ENCODE results near the gene IGSF9. TPM values are rescaled to one million over a fixed set of nuclear protein-coding genes. Genes with fewer than 3 reads are reported as not detected.

The IGSF9 gene
- total RNA-seq, 2 experiments from 2014 or later = 0.07 TPM; not detected in 1

GRCh38 chr1:159918352-159919200, 26.8 kb downstream of the IGSF9 start:
- TF ChIP-seq CTCF (IDR thresholded peaks at IDR 0.05) = no peak
- H3K4me3 Mint-ChIP-seq = no peak overlapping the region
- DNase-seq (no peak), ATAC-seq (no peak)
- H3K27ac Mint-ChIP-seq = peak overlapping the region; percentile 62
- intact Hi-C loops (cut with micrococcal nuclease) = no loop called here
- H3K36me3 Mint-ChIP-seq (ENCODE audit: low read depth) = peaks cover 64% of the 10 kb centered on the region
- H3K9me3 Mint-ChIP-seq = no peaks in the 10 kb centered on the region
- peaks cover 70% of the 10 kb centered on the region for H3K4me1 Mint-ChIP-seq (ENCODE audit: low read depth)
- CTCF ChIA-PET = interaction anchor here (0.6 to 2.3 kb wide), 2 partner anchors 89 to 427 kb away, joined by 3 to 11 read pairs; no protein-coding TSS in a partner anchor
- no peaks in the 10 kb centered on the region for H3K27me3 Mint-ChIP-seq
- POLR2A ChIA-PET = no interaction called here

DNA sequence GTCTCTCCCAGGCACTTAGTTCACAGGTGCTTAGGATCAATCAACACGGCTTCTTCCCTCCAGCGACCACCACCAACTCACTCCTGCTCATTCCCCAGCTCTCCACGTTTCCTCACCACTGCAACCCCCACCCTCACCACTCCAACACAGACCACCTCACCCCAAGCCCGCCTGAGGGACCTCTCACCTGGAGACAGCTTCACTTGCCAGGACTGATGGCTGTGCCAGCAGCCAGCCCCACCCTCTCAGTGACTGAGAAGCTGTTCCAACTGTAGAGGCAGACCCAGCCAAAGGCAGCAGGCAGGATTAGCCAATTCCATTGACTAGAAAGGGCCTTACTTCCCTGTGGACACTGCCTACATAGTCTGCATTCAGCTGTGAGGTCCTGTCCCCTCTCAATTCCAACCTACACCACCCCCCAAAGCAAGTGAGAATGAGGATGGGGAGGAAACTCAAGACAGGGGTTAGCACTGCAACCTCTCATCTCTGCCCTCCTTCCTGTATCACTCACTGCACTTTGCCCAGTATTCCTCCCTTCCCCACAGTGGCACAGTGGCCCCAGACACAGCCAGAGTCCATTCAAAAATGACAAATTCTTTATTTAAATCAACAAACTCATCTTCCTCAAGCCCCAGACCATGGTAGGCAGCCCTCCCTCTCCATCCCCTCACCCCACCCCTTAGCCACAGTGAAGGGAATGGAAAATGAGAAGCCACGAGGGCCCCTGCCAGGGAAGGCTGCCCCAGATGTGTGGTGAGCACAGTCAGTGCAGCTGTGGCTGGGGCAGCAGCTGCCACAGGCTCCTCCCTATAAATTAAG, 27.7 kb downstream of the IGSF9 start:
- peaks cover 66% of the 10 kb centered on the region for H3K4me1 Mint-ChIP-seq (ENCODE audit: low read depth)
- H3K27ac Mint-ChIP-seq = peak overlapping the region; percentile 62
- no peak for DNase-seq
- ChIA-PET CTCF (interaction anchor here (0.6 to 2.3 kb wide), 2 partner anchors 90 to 428 kb away, joined by 3 to 11 read pairs; no protein-coding TSS in a partner anchor), POLR2A (interaction anchor here (1.5 kb wide), 1 partner anchor 98 kb away, joined by 4 read pairs; no protein-coding TSS in a partner anchor)
- no peaks in the 10 kb centered on the region for H3K9me3 Mint-ChIP-seq
- ATAC-seq = no peak
- H3K27me3 Mint-ChIP-seq = no peaks in the 10 kb centered on the region
- peaks cover 56% of the 10 kb centered on the region for H3K36me3 Mint-ChIP-seq (ENCODE audit: low read depth)
- no peak overlapping the region for H3K4me3 Mint-ChIP-seq
- intact Hi-C loops (cut with micrococcal nuclease) = no loop called here
- TF ChIP-seq CTCF (IDR thresholded peaks at IDR 0.05) = no peak

GRCh38 chr1:159916242-159917051, 29.0 kb downstream of the IGSF9 start:
- H3K4me1 Mint-ChIP-seq (ENCODE audit: low read depth) = peaks cover 66% of the 10 kb centered on the region
- peaks cover 46% of the 10 kb centered on the region for H3K36me3 Mint-ChIP-seq (ENCODE audit: low read depth)
- no peak for TF ChIP-seq CTCF (IDR thresholded peaks at IDR 0.05)
- intact Hi-C loops (cut with micrococcal nuclease) = no loop called here
- no peak for DNase-seq
- no peak for ATAC-seq
- H3K4me3 Mint-ChIP-seq = no peak overlapping the region
- H3K27me3 Mint-ChIP-seq = no peaks in the 10 kb centered on the region
- POLR2A ChIA-PET = interaction anchor here (1.0 to 4.2 kb wide), 6 partner anchors 7 to 106 kb away, joined by 3 to 56 read pairs (median 4); partner anchors contain the start of gene TAGLN2
- CTCF ChIA-PET = interaction anchor here (0.9 to 2.6 kb wide), 2 partner anchors 7 to 91 kb away, joined by 3 to 11 read pairs; no protein-coding TSS in a partner anchor
- no peaks in the 10 kb centered on the region for H3K9me3 Mint-ChIP-seq
- peak overlapping the region; percentile 7 for H3K27ac Mint-ChIP-seq

DNA sequence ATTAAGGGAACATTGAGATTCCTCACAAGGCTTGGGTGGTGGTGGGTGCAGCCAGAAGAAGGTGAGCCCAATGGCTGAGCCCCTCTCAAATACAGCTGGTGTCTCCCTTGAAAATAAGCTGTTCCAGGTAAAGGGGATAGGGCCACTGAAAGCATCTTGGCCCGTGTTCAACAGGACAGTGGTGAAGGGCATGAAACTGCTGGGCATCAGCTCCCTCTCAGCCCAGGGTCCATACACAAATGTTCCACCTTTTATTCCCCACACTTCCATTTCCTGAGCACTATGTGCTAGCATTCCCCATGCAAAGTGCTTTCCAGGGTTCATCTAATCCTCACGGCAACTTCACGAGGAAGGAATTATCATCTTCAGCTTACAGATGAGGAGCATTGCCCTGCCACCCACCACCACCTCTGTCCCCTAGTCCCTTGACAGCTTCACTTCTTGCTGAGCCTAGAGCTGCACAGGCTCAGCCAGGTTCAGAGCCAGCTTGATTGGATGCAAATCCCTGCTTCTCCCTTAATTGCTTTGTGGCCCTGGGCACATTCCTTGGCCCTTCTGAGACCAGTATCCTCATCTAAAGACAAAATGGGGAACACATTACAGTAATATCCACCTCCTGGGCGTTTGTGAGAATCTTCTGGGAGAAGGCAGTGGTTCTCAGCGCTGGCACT, 29.7 kb downstream of the IGSF9 start:
- ATAC-seq (no peak), DNase-seq (no peak)
- Mint-ChIP-seq H3K27ac (peak overlapping the region; percentile 7), H3K27me3 (no peaks in the 10 kb centered on the region), H3K4me1 (ENCODE audit: low read depth) (peaks cover 66% of the 10 kb centered on the region), H3K36me3 (ENCODE audit: low read depth) (peaks cover 41% of the 10 kb centered on the region), H3K4me3 (no peak overlapping the region), H3K9me3 (no peaks in the 10 kb centered on the region)
- no peak for TF ChIP-seq CTCF (IDR thresholded peaks at IDR 0.05)
- POLR2A ChIA-PET = interaction anchor here (1.0 to 4.2 kb wide), 6 partner anchors 8 to 105 kb away, joined by 3 to 56 read pairs (median 4); partner anchors contain the start of gene TAGLN2
- CTCF ChIA-PET = interaction anchor here (0.9 to 2.6 kb wide), 3 partner anchors 8 to 91 kb away, joined by 3 to 11 read pairs (median 3); partner anchors contain the start of gene IGSF9
- intact Hi-C loops (cut with micrococcal nuclease) = no loop called here

All from activated CD8-positive, alpha-beta T cell treated with anti-CD3 and anti-CD28 coated beads for 36 hours (primary cell).